ENCODE data around the gene ZNF496. TPM values are rescaled to one million over a fixed set of nuclear protein-coding genes. Genes with fewer than 3 reads are reported as not detected.

The ZNF496 gene
- total and polyA plus RNA-seq, 9 of the 15 experiments (the other 6 are each of a cell fraction or from before 2014, with no cell fraction given), result 4.3 to 54.0 (median 31.3) TPM

DNA sequence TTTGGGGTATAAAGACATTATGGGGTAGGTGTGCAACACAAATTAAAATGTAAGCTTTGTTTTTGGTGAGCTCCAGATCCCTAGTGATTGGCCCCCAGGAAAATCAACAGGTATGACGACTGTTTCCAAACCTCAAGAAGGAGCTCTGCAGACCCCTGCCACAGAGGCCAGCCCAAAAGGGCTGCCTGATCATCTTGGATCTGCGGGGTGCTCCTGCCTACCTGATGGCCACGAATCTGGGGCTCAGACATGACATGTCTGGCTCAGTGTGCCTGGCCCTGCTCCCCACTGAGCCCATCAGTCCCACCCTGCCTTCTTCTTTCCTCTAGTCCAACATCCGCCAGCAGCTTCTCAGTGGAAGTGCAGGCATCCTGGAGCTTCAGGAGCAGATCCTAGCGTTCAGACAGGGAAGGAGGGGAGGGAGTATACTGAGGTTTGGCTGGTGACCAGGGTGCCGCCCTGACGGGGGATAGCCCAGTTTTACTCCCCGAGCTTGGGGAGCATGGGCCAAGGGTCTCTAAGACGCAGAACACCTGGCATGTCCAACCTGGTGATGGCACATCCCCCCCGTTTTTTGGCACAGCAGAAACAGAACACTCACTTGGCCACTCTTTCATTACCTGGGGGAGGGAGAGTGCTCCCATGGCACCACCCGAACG lies 31.8 kb downstream of the ZNF496 start (continued):
- TF ChIP-seq ELF4 (CRISPR knock-in tag; IDR thresholded peaks at IDR 0.05), result no peak
- TF ChIP-seq SRF (CRISPR knock-in tag; IDR thresholded peaks at IDR 0.05), result no peak
- TF ChIP-seq DLX4 (CRISPR knock-in tag; IDR thresholded peaks at IDR 0.05), result no peak
- no peak for TF ChIP-seq EP300 (IDR thresholded peaks at IDR 0.05; ENCODE audit: low read length)
- TF ChIP-seq DDX20 (tag; IDR thresholded peaks at IDR 0.05; ENCODE audit: low read depth), result no peak
- no peak for TF ChIP-seq MYNN (IDR thresholded peaks at IDR 0.05)
- no peak for TF ChIP-seq MYNN (CRISPR knock-in tag; IDR thresholded peaks at IDR 0.05)
- TF ChIP-seq FOXA1 (IDR thresholded peaks at IDR 0.05; ENCODE audit: borderline replicate concordance), result no peak
- TF ChIP-seq ZNF512 (tag; IDR thresholded peaks at IDR 0.05), result no peak
- no peak for TF ChIP-seq KLF16 (IDR thresholded peaks at IDR 0.05)
- TF ChIP-seq ZBTB11 (CRISPR knock-in tag; IDR thresholded peaks at IDR 0.05), result no peak
- TF ChIP-seq RBM15 (IDR thresholded peaks at IDR 0.05; ENCODE audit: insufficient read depth, low read length), result no peak
